Mesenchymal stem cell (in vitro differentiated cells and primary cell): ENCODE results near the gene CLEC16A.
A peak's percentile ranks its signal among the peaks of the same experiment; 100 is the strongest.

Experiments
- DNase-seq: peaks from one replicate; pipeline ENCODE4 v3.0.0-alpha.2; 2013
- H2AFZ ChIP-seq: one replicate; pipeline ENCODE4 v1.6.1; 2013; ENCODE audit warnings: low read depth, mild to moderate bottlenecking, control low read depth, inconsistent platforms, low read length, moderate library complexity
- H2AK5ac ChIP-seq: 2 replicates; pipeline ENCODE4 v1.6.1; 2013; ENCODE audit warnings: low read length, moderate library complexity, mild to moderate bottlenecking, inconsistent platforms; ENCODE audit not compliant: severe bottlenecking
- H2BK120ac ChIP-seq: one replicate; pipeline ENCODE4 v1.6.1; 2013; ENCODE audit warnings: low read depth, mild to moderate bottlenecking, inconsistent platforms, low read length, moderate library complexity
- H2BK12ac ChIP-seq, 2 experiments: one replicate each; pipeline ENCODE4 v1.6.1; 2013; ENCODE audit warnings: inconsistent platforms in 2 of 2, low read length in 2 of 2, mild to moderate bottlenecking in 2 of 2, moderate library complexity in 2 of 2, control low read depth in 1 of 2
- H2BK15ac ChIP-seq: one replicate; pipeline ENCODE4 v1.6.1; 2013; ENCODE audit warnings: mild to moderate bottlenecking, low read depth, inconsistent platforms; ENCODE audit not compliant: poor library complexity, severe bottlenecking
- H2BK5ac ChIP-seq: 2 replicates; pipeline ENCODE4 v1.6.1; 2013; ENCODE audit warnings: low read depth, mild to moderate bottlenecking, low read length, control low read depth, inconsistent platforms; ENCODE audit not compliant: poor library complexity, severe bottlenecking
- H3K14ac ChIP-seq, 2 experiments: one replicate each; pipeline ENCODE4 v1.6.1; 2013; ENCODE audit warnings: inconsistent platforms in 2 of 2, low read length in 2 of 2, control low read depth in 1 of 2, mild to moderate bottlenecking in 1 of 2, moderate library complexity in 1 of 2
- H3K18ac ChIP-seq, 2 experiments: one replicate each; pipeline ENCODE4 v1.6.1; 2013; ENCODE audit warnings: inconsistent platforms in 2 of 2, low read length in 2 of 2, control low read depth in 1 of 2, low read depth in 1 of 2, mild to moderate bottlenecking in 1 of 2
- H3K23ac ChIP-seq, 2 experiments: one replicate each; pipeline ENCODE4 v1.6.1; 2013; ENCODE audit warnings: inconsistent platforms in 2 of 2, low read length in 2 of 2, mild to moderate bottlenecking in 2 of 2, moderate library complexity in 2 of 2, control low read depth in 1 of 2
- H3K27ac ChIP-seq: 2 replicates; pipeline ENCODE4 v1.5.1; 2013; ENCODE audit warnings: mild to moderate bottlenecking, moderate library complexity, low read length, control low read depth, inconsistent platforms; ENCODE audit not compliant: poor library complexity, severe bottlenecking
- H3K27me3 ChIP-seq, 2 experiments: 2 replicates each; pipeline versions ENCODE4 v1.6.1 to v1.7.0; 2013; ENCODE audit warnings: low read length in 2 of 2, mild to moderate bottlenecking in 2 of 2, moderate library complexity in 2 of 2, control low read depth in 1 of 2, inconsistent platforms in 1 of 2; ENCODE audit not compliant: control insufficient read depth in 1 of 2, insufficient read depth in 1 of 2
- H3K36me3 ChIP-seq, 2 experiments: 2 replicates each; pipeline versions ENCODE4 v1.6.1 to v1.7.0; 2013; ENCODE audit warnings: low read length in 2 of 2, control low read depth in 1 of 2, inconsistent platforms in 1 of 2, low read depth in 1 of 2, mild to moderate bottlenecking in 1 of 2; ENCODE audit not compliant: insufficient read depth in 2 of 2, control insufficient read depth in 1 of 2
- H3K4ac ChIP-seq, 2 experiments: one replicate each; pipeline ENCODE4 v1.6.1; 2013; ENCODE audit warnings: inconsistent platforms in 2 of 2, low read length in 2 of 2, mild to moderate bottlenecking in 2 of 2, moderate library complexity in 2 of 2, control low read depth in 1 of 2, low read depth in 1 of 2
- H3K4me1 ChIP-seq: 2 replicates; pipeline ENCODE4 v1.6.1; 2013; ENCODE audit warnings: low read depth, low read length, control low read depth; ENCODE audit not compliant: control insufficient read depth, insufficient read depth
- H3K4me2 ChIP-seq: 2 replicates; pipeline ENCODE4 v1.6.1; 2013; ENCODE audit warnings: low read length, mild to moderate bottlenecking, inconsistent platforms; ENCODE audit not compliant: poor library complexity, severe bottlenecking
- H3K4me3 ChIP-seq, 2 experiments: 2 replicates each; pipeline versions ENCODE4 v1.5.1 to v1.7.0; 2013; ENCODE audit warnings: low read length in 2 of 2, mild to moderate bottlenecking in 2 of 2, control low read depth in 1 of 2, low read depth in 1 of 2; ENCODE audit not compliant: insufficient read depth in 1 of 2
- H3K79me1 ChIP-seq: replicated peaks from 2 replicates; pipeline ENCODE4 v1.6.1; 2013; ENCODE audit warnings: mild to moderate bottlenecking, control low read depth, low read length, inconsistent platforms; ENCODE audit not compliant: poor library complexity, severe bottlenecking
- H3K9ac ChIP-seq: 2 replicates; pipeline ENCODE4 v1.7.0; 2013; ENCODE audit warnings: mild to moderate bottlenecking, low read length, moderate library complexity
- H3K9me3 ChIP-seq: 2 replicates; pipeline ENCODE4 v1.7.0; 2013; ENCODE audit warnings: mild to moderate bottlenecking, low read length; ENCODE audit not compliant: control insufficient read depth
- H4K8ac ChIP-seq: one replicate; pipeline ENCODE4 v1.6.1; 2013; ENCODE audit warnings: inconsistent platforms, mild to moderate bottlenecking, low read length, moderate library complexity
- H4K91ac ChIP-seq: one replicate; pipeline ENCODE4 v1.6.1; 2013; ENCODE audit warnings: mild to moderate bottlenecking, low read length, inconsistent platforms
- WGBS: methylation state at CpG from one replicate; pipeline ENCODE4 v1.1.7; 2013; ENCODE audit warnings: mixed read lengths; 5-methylcytosine and 5-hydroxymethylcytosine counted together

The CLEC16A gene

GRCh38 chr16:11171448-11171709 is 227.0 kb downstream of the CLEC16A start:
- H2BK120ac ChIP-seq, result no peak overlapping the region
- no peak overlapping the region for H3K9ac ChIP-seq
- no peak overlapping the region for H2AK5ac ChIP-seq
- no peak overlapping the region for H4K91ac ChIP-seq
- DNase-seq, result no peak
- H2BK12ac ChIP-seq, result no peak overlapping the region
- H3K27ac ChIP-seq, result no peak overlapping the region
- H2BK5ac ChIP-seq, result no peak overlapping the region
- H3K4me3 ChIP-seq, result no peak overlapping the region
- peaks cover 4% of the 10 kb centered on the region for H3K4me1 ChIP-seq
- WGBS, result 96% methylated on average over 4 of the region's 4 CpGs
- H3K4me2 ChIP-seq, result no peak overlapping the region
- no peaks in the 10 kb centered on the region for H3K27me3 ChIP-seq
- H2BK15ac ChIP-seq, result no peak overlapping the region
- H3K14ac ChIP-seq, result no peak overlapping the region
- no peaks in the 10 kb centered on the region for H3K79me1 ChIP-seq
- no peak overlapping the region for H3K23ac ChIP-seq
- no peak overlapping the region for H3K18ac ChIP-seq
- H3K36me3 ChIP-seq, result peaks cover 28 to 77% of the 10 kb centered on the region in 2 experiments
- no peaks in the 10 kb centered on the region for H3K9me3 ChIP-seq
- H3K4ac ChIP-seq, result no peak overlapping the region
- H4K8ac ChIP-seq, result no peak overlapping the region
- H2AFZ ChIP-seq, result no peak overlapping the region

- Histone ChIP-seq H3K18ac (no peak overlapping the region), H3K4me2 (no peak overlapping the region), H3K27me3 (no peaks in the 10 kb centered on the region), H3K14ac (peak overlapping the region in 1 of 2 experiments; percentile 37), H2BK12ac (peak overlapping the region in 1 of 2 experiments; percentile 12), H3K4ac (no peak overlapping the region), H2AFZ (no peak overlapping the region), H3K23ac (no peak overlapping the region), H3K27ac (no peak overlapping the region), H3K4me3 (no peak overlapping the region), H3K9ac (no peak overlapping the region), H3K79me1 (no peaks in the 10 kb centered on the region), H3K36me3 (peaks cover 23 to 73% of the 10 kb centered on the region in 2 experiments), H2BK5ac (no peak overlapping the region), H3K4me1 (peaks cover 4% of the 10 kb centered on the region), H2BK15ac (no peak overlapping the region), H2AK5ac (no peak overlapping the region), H4K91ac (no peak overlapping the region), H2BK120ac (no peak overlapping the region), H3K9me3 (no peaks in the 10 kb centered on the region), H4K8ac (no peak overlapping the region)
- WGBS, result 97% methylated on average over 3 of the region's 3 CpGs
- DNase-seq, result no peak
These were observed 227.5 kb downstream of the CLEC16A start for GRCh38 chr16:11171757-11172299.

GRCh38 chr16:11173426-11173825 is 229.1 kb downstream of the CLEC16A start:
- Histone ChIP-seq H3K27ac (no peak overlapping the region), H2BK120ac (no peak overlapping the region), H3K4ac (no peak overlapping the region), H3K18ac (no peak overlapping the region), H2BK15ac (no peak overlapping the region), H4K8ac (no peak overlapping the region), H2AK5ac (no peak overlapping the region), H3K4me1 (peaks cover 4% of the 10 kb centered on the region), H3K4me3 (no peak overlapping the region), H3K9ac (no peak overlapping the region), H2BK5ac (no peak overlapping the region), H3K23ac (no peak overlapping the region), H2AFZ (no peak overlapping the region), H2BK12ac (no peak overlapping the region), H4K91ac (no peak overlapping the region), H3K27me3 (no peaks in the 10 kb centered on the region), H3K79me1 (no peaks in the 10 kb centered on the region), H3K36me3 (peaks cover 11 to 62% of the 10 kb centered on the region in 2 experiments), H3K14ac (no peak overlapping the region), H3K4me2 (no peak overlapping the region), H3K9me3 (no peaks in the 10 kb centered on the region)
- WGBS, result 96% methylated on average over 15 of the region's 15 CpGs
- no peak for DNase-seq

- no peak overlapping the region for H3K27ac ChIP-seq
- H2AK5ac ChIP-seq, result no peak overlapping the region
- H3K9me3 ChIP-seq, result no peaks in the 10 kb centered on the region
- DNase-seq, result no peak
- H3K36me3 ChIP-seq, result peaks cover 11 to 60% of the 10 kb centered on the region in 2 experiments
- 99% methylated on average over 26 of the region's 26 CpGs for WGBS
- H4K8ac ChIP-seq, result peak overlapping the region; percentile 12
- H3K4me2 ChIP-seq, result no peak overlapping the region
- no peak overlapping the region for H3K9ac ChIP-seq
- no peak overlapping the region for H3K4ac ChIP-seq
- no peak overlapping the region for H3K23ac ChIP-seq
- H2BK12ac ChIP-seq, result no peak overlapping the region
- no peak overlapping the region for H2AFZ ChIP-seq
- no peak overlapping the region for H3K18ac ChIP-seq
- peaks cover 4% of the 10 kb centered on the region for H3K4me1 ChIP-seq
- H2BK5ac ChIP-seq, result no peak overlapping the region
- no peak overlapping the region for H3K14ac ChIP-seq
- H2BK15ac ChIP-seq, result no peak overlapping the region
- no peak overlapping the region for H2BK120ac ChIP-seq
- no peak overlapping the region for H3K4me3 ChIP-seq
- no peaks in the 10 kb centered on the region for H3K27me3 ChIP-seq
- no peaks in the 10 kb centered on the region for H3K79me1 ChIP-seq
- peak overlapping the region; percentile 43 for H4K91ac ChIP-seq
These were observed 229.8 kb downstream of the CLEC16A start for GRCh38 chr16:11174141-11174540.
